K562 (cell line): ENCODE data around the gene MYOZ3. TPM values are rescaled to one million over a fixed set of nuclear protein-coding genes. Genes with fewer than 3 reads are reported as not detected.

Source experiments
- ATAC-seq: fragments of 200-7000 bp; cut with Tn5 transposase; 3 replicates; pipeline ENCODE4 v1.9.1; 2020; ENCODE audit warnings: moderate library complexity
- BruUV-seq: library from RNA; stranded (reverse); fragments of 400-500 nt; replicated peaks from 2 replicates; lab custom pipeline; 2021; lab: Mats Ljungman, UMichigan
- CTCF ChIA-PET: fragments of 300-600 bp; formaldehyde crosslinking; extraction: SDS; loops from one replicate; lab custom pipeline; 2021; ENCODE audit warnings: low intra/inter-chr PET ratio; lab: Yijun Ruan, JAX
- POLR2A ChIA-PET: fragments of 300-600, 350-650 bp; sonication (Branson Sonifier 250); formaldehyde crosslinking; extraction: SDS; loops from one replicate; lab custom pipeline; 2021; ENCODE audit warnings: antibody characterized with exemption, inconsistent platforms; lab: Yijun Ruan, JAX
- DNase-seq, 4 experiments: peaks; one replicate each; pipeline versions ENCODE4 v3.0.0 to v3.0.0-alpha.2; 2011 to 2018; ENCODE audit warnings: low spot score in 3 of 4, mixed read lengths in 3 of 4; ENCODE audit errors: extremely low read depth in 1 of 4
- FAIRE-seq: peaks from 2 replicates; lab custom pipeline; 2011; peaks lifted over from hg19 to GRCh38; lab: Jason Lieb, UNC
- H2AFZ ChIP-seq: 2 replicates; pipeline ENCODE4 v1.6.0; 2011; ENCODE audit warnings: low read depth, low read length, control low read depth, inconsistent platforms
- H3K27ac ChIP-seq: fragments of 200-600 bp; 3 replicates; pipeline ENCODE4 v1.8.0; 2011; ENCODE audit warnings: low read depth, mild to moderate bottlenecking, control low read depth, inconsistent platforms, low read length, moderate library complexity, mixed read lengths; ENCODE audit errors: extremely low read depth
- H3K27me3 ChIP-seq, 2 experiments: fragments of 300-600 bp in 1 of 2; 2 replicates in 1 of 2; 3 replicates in 1 of 2; pipeline versions ENCODE4 v1.6.0 to v1.8.0; 2011; ENCODE audit warnings: inconsistent platforms in 2 of 2, low read length in 2 of 2, mild to moderate bottlenecking in 1 of 2, mixed read lengths in 1 of 2, moderate library complexity in 1 of 2; ENCODE audit not compliant: control insufficient read depth in 2 of 2, insufficient read depth in 2 of 2
- H3K36me3 ChIP-seq: fragments of 300-600 bp; 3 replicates; pipeline ENCODE4 v1.8.0; 2011; ENCODE audit warnings: mild to moderate bottlenecking, low read length, inconsistent platforms; ENCODE audit not compliant: control insufficient read depth, insufficient read depth
- H3K4me1 ChIP-seq, 2 experiments: fragments of 200-600 bp in 1 of 2; replicated peaks in 1 of 2; 2 replicates in 1 of 2; 3 replicates in 1 of 2; pipeline versions ENCODE4 v1.5.1 to v1.8.0; 2011; ENCODE audit warnings: inconsistent platforms in 2 of 2, low read length in 2 of 2, mild to moderate bottlenecking in 1 of 2, mixed read lengths in 1 of 2, moderate library complexity in 1 of 2; ENCODE audit not compliant: control insufficient read depth in 2 of 2, insufficient read depth in 2 of 2
- H3K4me2 ChIP-seq: 2 replicates; pipeline ENCODE4 v1.6.1; 2011; ENCODE audit warnings: low read length, control low read depth, inconsistent platforms, mixed read lengths; ENCODE audit not compliant: insufficient read depth
- H3K4me3 ChIP-seq: fragments of 200-600 bp; sonication (generic), shearing (Covaris generic); 2 replicates; pipeline ENCODE4 v1.5.1; 2016; ENCODE audit warnings: control low read depth, inconsistent platforms
- H3K79me2 ChIP-seq: fragments of 200-600 bp; 3 replicates; pipeline ENCODE4 v1.8.0; 2011; ENCODE audit warnings: low read length, inconsistent platforms; ENCODE audit not compliant: control insufficient read depth, insufficient read depth
- H3K9ac ChIP-seq, 2 experiments: 2 replicates each; pipeline versions ENCODE4 v1.6.0 to v1.6.1; 2011; ENCODE audit warnings: low read depth in 2 of 2, low read length in 2 of 2, control low read depth in 1 of 2, inconsistent platforms in 1 of 2, mild to moderate bottlenecking in 1 of 2, mixed read lengths in 1 of 2; ENCODE audit not compliant: insufficient read depth in 1 of 2
- H3K9me1 ChIP-seq: one replicate; pipeline ENCODE4 v1.6.0; 2011; ENCODE audit warnings: inconsistent platforms, mild to moderate bottlenecking, low read length, moderate library complexity; ENCODE audit not compliant: control insufficient read depth, insufficient read depth
- H3K9me3 ChIP-seq: replicated peaks from 2 replicates; pipeline ENCODE4 v1.5.1; 2011; ENCODE audit warnings: low read depth, low read length, inconsistent platforms; ENCODE audit not compliant: control insufficient read depth, insufficient read depth
- H4K20me1 ChIP-seq: replicated peaks from 2 replicates; pipeline ENCODE4 v1.6.1; 2011; ENCODE audit warnings: low read length, inconsistent platforms, mixed read lengths; ENCODE audit not compliant: control insufficient read depth, insufficient read depth
- ASH1L ChIP-seq: fragments of 450-650 bp; IDR thresholded peaks from 2 replicates; pipeline ENCODE4 v1.6.1; 2018; ENCODE audit warnings: borderline replicate concordance, mild to moderate bottlenecking, low read depth; ENCODE audit not compliant: partially characterized antibody
- ATF7 ChIP-seq: fragments of 450-650 bp; IDR thresholded peaks from 2 replicates; pipeline ENCODE4 v1.7.1; 2014; ENCODE audit warnings: mild to moderate bottlenecking, moderate library complexity
- BRD4 ChIP-seq: fragments of 200-600 bp; sonication (generic); IDR thresholded peaks from 2 replicates; pipeline ENCODE4 v1.6.1; 2017; ENCODE audit warnings: inconsistent platforms
- CLOCK ChIP-seq: fragments of 250-450 bp; sonication (Bioruptor Pico); IDR thresholded peaks from 2 replicates; pipeline ENCODE4 v1.4.0; 2020; ENCODE audit warnings: mild to moderate bottlenecking, moderate library complexity, borderline replicate concordance
- HNRNPK ChIP-seq: fragments of 200-400 bp; formaldehyde crosslinking; IDR thresholded peaks from one replicate; pipeline ENCODE4 v1.6.1; 2018; ENCODE audit warnings: mild to moderate bottlenecking, low read depth, low read length; ENCODE audit not compliant: poor library complexity, severe bottlenecking
- MAFF ChIP-seq: IDR thresholded peaks from 2 replicates; pipeline ENCODE4 v1.6.1; 2012; ENCODE audit warnings: low read length, improper control_type of control experiment
- NELFE ChIP-seq: IDR thresholded peaks from 2 replicates; pipeline ENCODE4 v1.6.1; 2011; ENCODE audit warnings: mild to moderate bottlenecking; ENCODE audit not compliant: insufficient read depth, insufficient read length
- RREB1 ChIP-seq: fragments of 250-450 bp; sonication (Bioruptor Pico); IDR thresholded peaks from 2 replicates; pipeline ENCODE4 v1.4.0; 2020
- SIX5 ChIP-seq, 2 experiments: IDR thresholded peaks; 2 replicates each; pipeline ENCODE4 v1.6.1; 2011; ENCODE audit warnings: low read length in 2 of 2, borderline replicate concordance in 1 of 2, low read depth in 1 of 2, mild to moderate bottlenecking in 1 of 2, moderate library complexity in 1 of 2; ENCODE audit not compliant: insufficient read depth in 1 of 2
- TRIM24 ChIP-seq, 2 experiments: fragments of 450-650 bp; IDR thresholded peaks; 2 replicates each; pipeline ENCODE4 v1.6.1; 2016
- ZBTB8A ChIP-seq: fragments of 450-650 bp; IDR thresholded peaks from 2 replicates; pipeline ENCODE4 v1.6.1; 2018; ENCODE audit warnings: mild to moderate bottlenecking, moderate library complexity; ENCODE audit not compliant: partially characterized antibody
- WGBS: fragments of 100-300 bp; shearing (Covaris generic); methylation state at CpG from one replicate; pipeline ENCODE4 v1.1.6; 2016; ENCODE audit warnings: low coverage, mixed read lengths; ENCODE audit not compliant: insufficient coverage; ENCODE audit errors: missing lambda C conversion rate; 5-methylcytosine and 5-hydroxymethylcytosine counted together
- in situ Hi-C: fragments of 300-500 bp; cut with MboI; formaldehyde crosslinking; loops from 4 replicates; pipeline ENCODE4 v1.15.0; 2018; ENCODE audit warnings: inconsistent platforms, mixed read lengths
- intact Hi-C: fragments of 100-400 bp; cut with micrococcal nuclease; formaldehyde crosslinking; loops from 2 replicates; pipeline ENCODE4 v1.14.2; 2022
- polyA plus RNA-seq, 8 experiments: library from polyadenylated mRNA; depleted of rRNA in 4 of 8; stranded (reverse) in 5 of 8; unstranded in 3 of 8; fragments of >200 nt; fragmentation: Nextera tagmentation in 2 of 8; fragmentation: Illumina TruSeq in 1 of 8; extraction: Ambion mirVana in 2 of 8; extraction: Trizol in 1 of 8; gene quantifications; 2 replicates each; pipeline versions ENCODE4 v1.2.1 to v1.2.3, GENCODE V29; 2011 to 2014; ENCODE audit warnings: inconsistent platforms in 1 of 8, missing spikeins in 1 of 8
- total RNA-seq, 7 experiments: library from RNA; depleted of rRNA in 6 of 7; stranded (reverse); fragments of >200 nt in 6 of 7; fragmentation: Illumina TruSeq in 2 of 7; extraction: Trizol in 2 of 7; gene quantifications; 2 replicates each; pipeline versions ENCODE4 v1.2.1 to v1.2.3, GENCODE V29; 2011 to 2021; ENCODE audit warnings: low replicate concordance in 1 of 7
- TF ChIP-seq, protein P1 (sequence below), 2 experiments: fragments of 250-450 bp in 1 of 2; fragments of 450-650 bp in 1 of 2; sonication (Bioruptor Pico) in 1 of 2; IDR thresholded peaks; 2 replicates each; pipeline versions ENCODE4 v1.6.1 to v1.8.0; 2016 to 2021; ENCODE audit warnings: mild to moderate bottlenecking in 2 of 2, moderate library complexity in 2 of 2, missing compliant biosample characterization in 1 of 2, missing genetic modification characterization in 1 of 2

Gene MYOZ3
- total and polyA plus RNA-seq, 9 of the 15 experiments (the other 6 are each of a cell fraction or from before 2014, with no cell fraction given) = not detected

DNA sequence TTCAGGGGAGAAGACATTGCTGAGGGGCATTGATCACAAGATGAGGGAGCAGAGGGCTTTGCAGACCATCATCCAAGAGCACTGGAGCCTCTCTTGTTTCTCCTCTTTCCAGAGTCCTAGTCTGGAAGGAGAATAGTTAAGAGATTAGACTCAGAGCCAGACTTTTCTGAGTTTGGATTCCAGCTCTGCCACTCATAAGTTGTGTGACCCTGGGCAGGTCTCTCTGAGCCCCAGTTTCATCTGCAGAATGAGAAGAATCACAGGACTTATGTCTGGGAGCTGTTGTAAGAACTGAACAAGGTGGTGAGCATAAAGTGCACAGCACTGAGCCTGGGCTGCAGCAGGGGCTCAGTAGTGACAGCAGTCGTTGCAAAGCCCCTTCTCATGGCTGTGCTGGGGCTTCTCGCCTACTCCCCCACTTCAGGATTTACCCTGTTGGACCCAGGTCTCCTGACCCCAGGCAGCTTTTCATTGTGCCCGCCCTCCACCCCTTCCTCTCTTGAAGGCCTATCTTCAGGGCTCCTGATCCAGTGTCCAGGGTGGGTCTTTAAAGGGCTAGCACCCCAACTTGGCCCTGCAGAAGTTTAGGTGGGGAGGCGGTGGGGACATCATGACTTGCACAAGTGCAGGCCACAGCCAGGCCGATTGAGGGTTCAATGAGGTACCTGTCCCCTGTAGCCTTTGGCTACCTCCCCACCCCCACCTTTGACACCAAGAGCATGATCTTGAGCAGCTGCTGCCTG is 19.1 kb upstream of the MYOZ3 start:
- Histone ChIP-seq H3K4me2 (no peak overlapping the region), H3K9me1 (no peaks in the 10 kb centered on the region), H4K20me1 (peaks cover 16% of the 10 kb centered on the region), H2AFZ (no peak overlapping the region), H3K9ac (no peak overlapping the region), H3K36me3 (no peaks in the 10 kb centered on the region), H3K4me1 (peaks cover 11 to 18% of the 10 kb centered on the region in 2 experiments), H3K9me3 (no peaks in the 10 kb centered on the region), H3K79me2 (no peaks in the 10 kb centered on the region), H3K27me3 (peaks cover 8 to 29% of the 10 kb centered on the region in 2 experiments; a peak in 3 of 5 replicates), H3K4me3 (no peak overlapping the region), H3K27ac (no peak overlapping the region)
- CTCF ChIA-PET = interaction anchor here (0.7 kb wide), 1 partner anchor 51 kb away, joined by 3 read pairs; no protein-coding TSS in a partner anchor
- POLR2A ChIA-PET = interaction anchor here (0.6 to 1.1 kb wide), 2 partner anchors 63 to 134 kb away, joined by 3 read pairs; no protein-coding TSS in a partner anchor
- intact Hi-C loops (no loop called here), in situ Hi-C loops (no loop called here)
- FAIRE-seq = no peak
- WGBS = 21% methylated on average over 5 of the region's 5 CpGs
- no TSS peak for BruUV-seq
- no peak for DNase-seq
- ATAC-seq = no peak
- TF ChIP-seq ATF7 (no peak), SIX5 (IDR thresholded peaks at IDR 0.05; ENCODE audit: borderline replicate concordance in 1 of 2, insufficient read depth in 1 of 2, low read depth in 1 of 2, low read length in 2 of 2) (no peak), CLOCK (CRISPR knock-in tag) (no peak), HNRNPK (no peak), ASH1L (no peak), TRIM24 (IDR thresholded peaks at IDR 0.05) (no peak), ZBTB8A (no peak), NELFE (no peak), RREB1 (CRISPR knock-in tag) (no peak), MAFF (no peak), BRD4 (no peak)
- TF ChIP-seq, protein P1, sequence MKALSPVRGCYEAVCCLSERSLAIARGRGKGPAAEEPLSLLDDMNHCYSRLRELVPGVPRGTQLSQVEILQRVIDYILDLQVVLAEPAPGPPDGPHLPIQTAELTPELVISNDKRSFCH (CRISPR knock-in tag; IDR thresholded peaks at IDR 0.05) = no peak
- TF ChIP-seq, protein P1 (tag; IDR thresholded peaks at IDR 0.05) = no peak
